K562 (cell line): ENCODE data around the gene NEMP1. TPM values are rescaled to one million over a fixed set of nuclear protein-coding genes. Genes with fewer than 3 reads are reported as not detected.

Experiments used
- ATAC-seq: fragments of 200-7000 bp; cut with Tn5 transposase; 3 replicates; pipeline ENCODE4 v1.9.1; 2020; ENCODE audit warnings: moderate library complexity
- BruUV-seq: library from RNA; stranded (reverse); fragments of 400-500 nt; replicated peaks from 2 replicates; lab custom pipeline; 2021; lab: Mats Ljungman, UMichigan
- CTCF ChIA-PET: fragments of 300-600 bp; formaldehyde crosslinking; extraction: SDS; loops from one replicate; lab custom pipeline; 2021; ENCODE audit warnings: low intra/inter-chr PET ratio; lab: Yijun Ruan, JAX
- POLR2A ChIA-PET: fragments of 300-600, 350-650 bp; sonication (Branson Sonifier 250); formaldehyde crosslinking; extraction: SDS; loops from one replicate; lab custom pipeline; 2021; ENCODE audit warnings: antibody characterized with exemption, inconsistent platforms; lab: Yijun Ruan, JAX
- DNase-seq, 4 experiments: peaks; one replicate each; pipeline versions ENCODE4 v3.0.0 to v3.0.0-alpha.2; 2011 to 2018; ENCODE audit warnings: low spot score in 3 of 4, mixed read lengths in 3 of 4; ENCODE audit errors: extremely low read depth in 1 of 4
- FAIRE-seq: peaks from 2 replicates; lab custom pipeline; 2011; peaks lifted over from hg19 to GRCh38; lab: Jason Lieb, UNC
- H2AFZ ChIP-seq: 2 replicates; pipeline ENCODE4 v1.6.0; 2011; ENCODE audit warnings: low read depth, low read length, control low read depth, inconsistent platforms
- H3K27ac ChIP-seq: fragments of 200-600 bp; 3 replicates; pipeline ENCODE4 v1.8.0; 2011; ENCODE audit warnings: low read depth, mild to moderate bottlenecking, control low read depth, inconsistent platforms, low read length, moderate library complexity, mixed read lengths; ENCODE audit errors: extremely low read depth
- H3K27me3 ChIP-seq, 2 experiments: fragments of 300-600 bp in 1 of 2; 2 replicates in 1 of 2; 3 replicates in 1 of 2; pipeline versions ENCODE4 v1.6.0 to v1.8.0; 2011; ENCODE audit warnings: inconsistent platforms in 2 of 2, low read length in 2 of 2, mild to moderate bottlenecking in 1 of 2, mixed read lengths in 1 of 2, moderate library complexity in 1 of 2; ENCODE audit not compliant: control insufficient read depth in 2 of 2, insufficient read depth in 2 of 2
- H3K36me3 ChIP-seq: fragments of 300-600 bp; 3 replicates; pipeline ENCODE4 v1.8.0; 2011; ENCODE audit warnings: mild to moderate bottlenecking, low read length, inconsistent platforms; ENCODE audit not compliant: control insufficient read depth, insufficient read depth
- H3K4me1 ChIP-seq, 2 experiments: fragments of 200-600 bp in 1 of 2; replicated peaks in 1 of 2; 2 replicates in 1 of 2; 3 replicates in 1 of 2; pipeline versions ENCODE4 v1.5.1 to v1.8.0; 2011; ENCODE audit warnings: inconsistent platforms in 2 of 2, low read length in 2 of 2, mild to moderate bottlenecking in 1 of 2, mixed read lengths in 1 of 2, moderate library complexity in 1 of 2; ENCODE audit not compliant: control insufficient read depth in 2 of 2, insufficient read depth in 2 of 2
- H3K4me2 ChIP-seq: 2 replicates; pipeline ENCODE4 v1.6.1; 2011; ENCODE audit warnings: low read length, control low read depth, inconsistent platforms, mixed read lengths; ENCODE audit not compliant: insufficient read depth
- H3K4me3 ChIP-seq: fragments of 200-600 bp; sonication (generic), shearing (Covaris generic); 2 replicates; pipeline ENCODE4 v1.5.1; 2016; ENCODE audit warnings: control low read depth, inconsistent platforms
- H3K79me2 ChIP-seq: fragments of 200-600 bp; 3 replicates; pipeline ENCODE4 v1.8.0; 2011; ENCODE audit warnings: low read length, inconsistent platforms; ENCODE audit not compliant: control insufficient read depth, insufficient read depth
- H3K9ac ChIP-seq, 2 experiments: 2 replicates each; pipeline versions ENCODE4 v1.6.0 to v1.6.1; 2011; ENCODE audit warnings: low read depth in 2 of 2, low read length in 2 of 2, control low read depth in 1 of 2, inconsistent platforms in 1 of 2, mild to moderate bottlenecking in 1 of 2, mixed read lengths in 1 of 2; ENCODE audit not compliant: insufficient read depth in 1 of 2
- H3K9me1 ChIP-seq: one replicate; pipeline ENCODE4 v1.6.0; 2011; ENCODE audit warnings: inconsistent platforms, mild to moderate bottlenecking, low read length, moderate library complexity; ENCODE audit not compliant: control insufficient read depth, insufficient read depth
- H3K9me3 ChIP-seq: replicated peaks from 2 replicates; pipeline ENCODE4 v1.5.1; 2011; ENCODE audit warnings: low read depth, low read length, inconsistent platforms; ENCODE audit not compliant: control insufficient read depth, insufficient read depth
- H4K20me1 ChIP-seq: replicated peaks from 2 replicates; pipeline ENCODE4 v1.6.1; 2011; ENCODE audit warnings: low read length, inconsistent platforms, mixed read lengths; ENCODE audit not compliant: control insufficient read depth, insufficient read depth
- CTBP1 ChIP-seq: fragments of 450-650 bp; IDR thresholded peaks from 2 replicates; pipeline ENCODE4 v1.6.1; 2016; ENCODE audit warnings: borderline replicate concordance
- FOSL1 ChIP-seq: fragments of 200-800 bp; sonication (Bioruptor generic); conservative IDR thresholded peaks from 2 replicates; pipeline ENCODE4 v1.6.1; 2016; ENCODE audit warnings: missing genetic modification characterization, missing compliant biosample characterization
- HBP1 ChIP-seq: fragments of 450-650 bp; formaldehyde crosslinking; IDR thresholded peaks from 2 replicates; pipeline ENCODE4 v1.4.0; 2022; ENCODE audit warnings: missing genetic modification characterization
- KDM1A ChIP-seq, 2 experiments: fragments of 450-650 bp; IDR thresholded peaks; 2 replicates each; pipeline ENCODE4 v1.6.1; 2016; ENCODE audit warnings: mild to moderate bottlenecking in 2 of 2
- NFIC ChIP-seq: fragments of 450-650 bp; IDR thresholded peaks from 2 replicates; pipeline ENCODE4 v1.6.1; 2017; ENCODE audit warnings: mild to moderate bottlenecking, inconsistent platforms
- RBM14 ChIP-seq: fragments of 200-400 bp; formaldehyde crosslinking; IDR thresholded peaks from 2 replicates; pipeline ENCODE4 v1.6.1; 2018; ENCODE audit warnings: low read depth, mild to moderate bottlenecking, low read length, moderate library complexity, borderline replicate concordance; ENCODE audit not compliant: insufficient read depth
- ZKSCAN3 ChIP-seq: fragments of 250-450 bp; sonication (Bioruptor Pico); IDR thresholded peaks from 2 replicates; pipeline ENCODE4 v1.4.0; 2020
- WGBS: fragments of 100-300 bp; shearing (Covaris generic); methylation state at CpG from one replicate; pipeline ENCODE4 v1.1.6; 2016; ENCODE audit warnings: low coverage, mixed read lengths; ENCODE audit not compliant: insufficient coverage; ENCODE audit errors: missing lambda C conversion rate; 5-methylcytosine and 5-hydroxymethylcytosine counted together
- in situ Hi-C: fragments of 300-500 bp; cut with MboI; formaldehyde crosslinking; loops from 4 replicates; pipeline ENCODE4 v1.15.0; 2018; ENCODE audit warnings: inconsistent platforms, mixed read lengths
- intact Hi-C: fragments of 100-400 bp; cut with micrococcal nuclease; formaldehyde crosslinking; loops from 2 replicates; pipeline ENCODE4 v1.14.2; 2022
- polyA plus RNA-seq, 8 experiments: library from polyadenylated mRNA; depleted of rRNA in 4 of 8; stranded (reverse) in 5 of 8; unstranded in 3 of 8; fragments of >200 nt; fragmentation: Nextera tagmentation in 2 of 8; fragmentation: Illumina TruSeq in 1 of 8; extraction: Ambion mirVana in 2 of 8; extraction: Trizol in 1 of 8; gene quantifications; 2 replicates each; pipeline versions ENCODE4 v1.2.1 to v1.2.3, GENCODE V29; 2011 to 2014; ENCODE audit warnings: inconsistent platforms in 1 of 8, missing spikeins in 1 of 8
- total RNA-seq, 7 experiments: library from RNA; depleted of rRNA in 6 of 7; stranded (reverse); fragments of >200 nt in 6 of 7; fragmentation: Illumina TruSeq in 2 of 7; extraction: Trizol in 2 of 7; gene quantifications; 2 replicates each; pipeline versions ENCODE4 v1.2.1 to v1.2.3, GENCODE V29; 2011 to 2021; ENCODE audit warnings: low replicate concordance in 1 of 7
- TF ChIP-seq, protein P1 (sequence below): sonication (generic); formaldehyde crosslinking; IDR thresholded peaks from 2 replicates; pipeline ENCODE4 v1.8.0; 2022; ENCODE audit warnings: missing genetic modification reagents, mild to moderate bottlenecking, moderate library complexity, borderline replicate concordance

The NEMP1 gene
- total and polyA plus RNA-seq, 9 of the 15 experiments (the other 6 are each of a cell fraction or from before 2014, with no cell fraction given) = 9.5 to 82.2 (median 41.2) TPM

- no peak for TF ChIP-seq KDM1A (IDR thresholded peaks at IDR 0.05)
- TF ChIP-seq, protein P1, sequence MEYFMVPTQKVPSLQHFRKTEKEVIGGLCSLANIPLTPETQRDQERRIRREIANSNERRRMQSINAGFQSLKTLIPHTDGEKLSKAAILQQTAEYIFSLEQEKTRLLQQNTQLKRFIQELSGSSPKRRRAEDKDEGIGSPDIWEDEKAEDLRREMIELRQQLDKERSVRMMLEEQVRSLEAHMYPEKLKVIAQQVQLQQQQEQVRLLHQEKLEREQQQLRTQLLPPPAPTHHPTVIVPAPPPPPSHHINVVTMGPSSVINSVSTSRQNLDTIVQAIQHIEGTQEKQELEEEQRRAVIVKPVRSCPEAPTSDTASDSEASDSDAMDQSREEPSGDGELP (CRISPR knock-in tag) = peak; percentile 33; the same call in 1 of the 2 replicates
- no peak for TF ChIP-seq ZKSCAN3 (CRISPR knock-in tag)
- peak; percentile 37; the same call in 1 of the 2 replicates for TF ChIP-seq CTBP1
- peak; percentile 87 for TF ChIP-seq NFIC
- no peak for TF ChIP-seq FOSL1
These were observed 47.4 kb downstream of the NEMP1 start (continued) for GRCh38 chr12:57031138-57031725.

- no peaks in the 10 kb centered on the region for H3K9me1 ChIP-seq
- peaks cover 15 to 25% of the 10 kb centered on the region in 2 experiments for H3K4me1 ChIP-seq
- no peak for FAIRE-seq
- WGBS = 78% methylated on average over 7 of the region's 7 CpGs
- in situ Hi-C loops = no loop called here
- no peak for TF ChIP-seq RBM14
- TF ChIP-seq HBP1 (CRISPR knock-in tag) = no peak
- no peak overlapping the region for H2AFZ ChIP-seq
- no peaks in the 10 kb centered on the region for H3K9me3 ChIP-seq
- H3K79me2 ChIP-seq = no peaks in the 10 kb centered on the region
- no peak overlapping the region for H3K4me2 ChIP-seq
- H3K4me3 ChIP-seq = no peak overlapping the region
- BruUV-seq = no TSS peak
- no peak overlapping the region for H3K27ac ChIP-seq
- no peaks in the 10 kb centered on the region for H3K27me3 ChIP-seq
- H3K9ac ChIP-seq = no peak overlapping the region
- no peaks in the 10 kb centered on the region for H3K36me3 ChIP-seq
- no peak for ATAC-seq
- no peaks in the 10 kb centered on the region for H4K20me1 ChIP-seq
- DNase-seq = no peak
- CTCF ChIA-PET = interaction anchor here (0.6 kb wide), 1 partner anchor 135 kb away, joined by 4 read pairs; no protein-coding TSS in a partner anchor
- intact Hi-C loops = no loop called here
- POLR2A ChIA-PET = interaction anchor here (1.4 to 1.5 kb wide), 2 partner anchors 12 to 23 kb away, joined by 3 to 7 read pairs; no protein-coding TSS in a partner anchor
These were observed 49.1 kb downstream of the NEMP1 start for GRCh38 chr12:57029457-57029856.
